NCI-H2081 treated with DMSO at 0.1 percent for 48 hours (cell line): Measurements from ENCODE around the gene ENO1.
"Not testable (repeated sequence)": the region's sequence is repeated elsewhere in the genome, so short reads cannot be mapped to it uniquely, and the experiment has no call there.

Experiments
- DNase-seq: peaks from one replicate; lab custom pipeline; 2025; lab: John Stamatoyannopoulos, UW

ENO1 gene

DNA sequence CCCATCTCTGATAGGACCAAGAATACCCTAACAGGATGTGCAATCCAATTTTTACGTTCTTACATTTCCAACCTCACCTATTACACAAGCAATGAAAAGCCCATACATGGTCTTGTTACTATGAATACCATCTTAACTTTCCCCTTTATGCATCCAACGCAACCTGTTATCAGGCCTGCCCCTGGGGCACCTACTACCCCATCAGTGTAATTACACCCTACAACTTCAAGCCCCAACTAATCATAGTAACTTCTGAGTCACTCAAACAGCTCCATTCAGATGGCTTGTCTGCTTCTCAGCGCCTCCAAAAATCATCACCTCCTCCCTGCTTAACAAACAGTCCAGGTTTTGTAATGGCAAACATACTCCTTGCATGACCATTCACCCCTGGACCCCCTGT lies 18.3 kb upstream of the ENO1 start:
- not testable (repeated sequence) for DNase-seq

DNA sequence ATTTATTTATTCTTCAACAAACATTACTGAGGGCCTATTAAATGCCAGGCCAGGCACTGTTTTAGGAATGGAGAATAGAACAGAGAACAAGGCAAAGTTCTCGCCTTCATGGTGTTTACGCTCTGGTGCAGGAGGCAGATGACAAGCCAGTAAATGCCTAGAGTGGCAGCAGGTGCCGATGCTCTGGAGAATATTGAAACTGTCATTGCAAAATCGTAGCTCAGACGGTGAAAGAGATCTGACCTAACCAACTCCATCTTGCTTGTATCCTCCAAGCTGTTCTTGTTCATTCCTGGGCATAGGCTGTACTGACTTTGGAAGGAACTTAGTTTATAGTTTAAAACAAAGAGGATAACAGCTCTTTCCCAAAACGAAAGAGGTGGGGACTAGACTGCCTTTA lies 13.5 kb upstream of the ENO1 start:
- DNase-seq = no peak

DNA sequence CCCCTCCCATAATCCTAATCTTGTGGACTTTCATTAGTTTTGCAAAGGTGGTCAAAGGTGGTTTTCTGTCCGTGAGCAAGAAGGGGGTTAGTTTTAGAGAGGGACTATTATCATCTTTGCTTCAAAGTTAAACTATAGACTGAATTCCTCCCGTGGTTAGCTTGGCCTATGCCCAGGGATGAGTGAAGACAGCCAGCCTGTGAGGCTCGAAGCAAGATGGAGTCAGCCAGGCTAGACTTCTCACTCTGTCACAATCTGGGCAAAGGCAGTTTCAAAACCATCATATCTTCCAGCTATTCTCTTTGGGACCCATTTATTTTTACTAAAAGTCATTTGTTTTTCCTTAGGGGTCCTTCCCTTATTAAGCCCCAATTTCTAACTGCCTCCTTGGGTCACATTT lies 12.9 kb upstream of the ENO1 start:
- no peak for DNase-seq

DNA sequence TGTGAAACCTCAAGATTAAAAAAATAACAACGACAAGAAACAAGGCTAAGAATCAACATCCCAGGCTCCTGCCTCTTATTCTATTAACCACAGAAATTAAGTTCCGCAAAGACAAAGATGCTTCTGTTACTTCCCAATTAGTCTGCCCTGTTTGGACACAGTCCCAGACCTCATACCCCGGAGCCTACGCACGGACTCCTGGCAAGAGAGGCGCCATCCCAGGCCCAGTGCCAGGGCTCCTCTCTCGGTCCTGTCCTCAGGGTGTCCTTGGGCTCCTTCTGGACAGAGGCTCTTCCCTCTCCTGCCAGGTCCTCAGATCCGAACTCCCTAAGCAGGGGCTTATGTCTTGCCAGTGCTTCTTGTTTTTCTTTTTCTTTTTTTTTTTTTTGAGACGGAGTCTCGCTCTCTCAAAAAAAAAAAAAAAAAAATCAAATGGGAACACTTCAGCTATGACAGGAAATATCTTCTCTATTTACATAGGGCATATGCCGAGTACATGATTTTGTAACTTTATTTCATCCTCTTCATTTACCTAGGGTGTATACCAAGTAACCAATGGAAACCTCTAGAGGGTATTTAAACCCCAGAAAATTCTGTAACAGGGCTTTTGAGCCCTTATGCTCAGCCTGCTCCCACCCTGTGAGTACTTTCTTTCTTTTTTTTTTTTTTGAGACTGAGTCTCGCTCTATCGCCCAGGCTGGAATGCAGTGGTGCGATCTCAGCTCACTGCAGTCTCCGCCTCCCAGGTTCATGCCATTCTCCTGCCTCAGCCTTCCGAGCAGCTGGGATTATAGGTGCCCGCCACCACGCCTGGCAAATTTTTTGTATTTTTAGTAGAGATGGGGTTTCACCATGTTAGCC lies 11.7 kb upstream of the ENO1 start:
- DNase-seq = no peak

DNA sequence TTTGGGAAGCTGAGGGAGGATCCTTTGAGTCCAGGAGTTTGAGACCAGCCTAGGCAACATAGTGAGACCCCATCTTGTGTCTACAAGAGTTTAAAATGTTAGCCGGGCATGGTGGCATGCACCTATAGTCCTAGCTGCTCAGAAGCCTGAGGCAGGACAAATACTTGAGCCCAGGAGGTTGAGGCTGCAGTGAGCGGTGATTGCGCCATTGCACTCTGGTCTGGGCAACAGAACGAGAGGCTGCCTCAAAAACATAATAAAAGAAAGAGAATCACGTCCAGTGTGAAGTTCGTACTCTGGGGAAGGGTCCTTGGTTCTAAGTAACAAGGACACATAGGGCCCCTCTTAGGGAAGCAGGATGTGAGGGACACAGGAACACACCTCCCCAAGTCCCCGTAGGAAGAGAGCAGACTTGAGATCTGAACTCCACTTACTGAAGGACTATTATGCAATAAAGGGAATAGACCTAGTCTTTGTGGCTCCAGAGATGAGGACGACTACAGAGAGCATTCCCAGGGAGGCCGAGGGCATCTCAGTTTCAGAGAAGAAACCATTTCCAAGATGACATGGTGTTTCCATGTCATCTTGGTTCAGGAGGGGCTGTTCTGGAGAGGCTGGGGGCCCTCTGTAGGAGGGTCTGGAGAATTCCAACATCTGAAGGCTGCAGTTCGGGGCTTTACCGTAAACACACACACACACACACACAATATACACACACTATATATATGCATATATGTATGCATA lies 10.8 kb upstream of the ENO1 start:
- DNase-seq = no peak

DNA sequence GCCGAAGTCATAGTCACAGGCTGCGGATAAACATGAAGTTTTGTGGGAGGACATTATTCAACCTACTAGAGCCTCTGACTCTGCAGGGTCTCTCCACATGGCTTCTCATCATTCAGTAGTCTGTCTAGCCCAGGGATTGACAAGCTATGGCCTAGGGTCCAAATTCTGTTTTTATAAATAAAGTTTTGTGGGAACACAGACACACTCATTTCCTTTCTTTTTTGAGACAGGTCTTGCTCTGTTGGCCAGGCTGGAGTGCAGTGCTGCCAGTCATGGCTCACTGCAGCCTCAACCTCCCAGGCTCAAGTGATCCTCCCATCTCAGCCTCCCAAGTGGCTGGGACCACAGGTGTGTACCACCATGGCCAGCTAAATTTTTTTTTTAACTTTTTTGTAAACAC lies 8.1 kb upstream of the ENO1 start:
- DNase-seq = no peak

DNA sequence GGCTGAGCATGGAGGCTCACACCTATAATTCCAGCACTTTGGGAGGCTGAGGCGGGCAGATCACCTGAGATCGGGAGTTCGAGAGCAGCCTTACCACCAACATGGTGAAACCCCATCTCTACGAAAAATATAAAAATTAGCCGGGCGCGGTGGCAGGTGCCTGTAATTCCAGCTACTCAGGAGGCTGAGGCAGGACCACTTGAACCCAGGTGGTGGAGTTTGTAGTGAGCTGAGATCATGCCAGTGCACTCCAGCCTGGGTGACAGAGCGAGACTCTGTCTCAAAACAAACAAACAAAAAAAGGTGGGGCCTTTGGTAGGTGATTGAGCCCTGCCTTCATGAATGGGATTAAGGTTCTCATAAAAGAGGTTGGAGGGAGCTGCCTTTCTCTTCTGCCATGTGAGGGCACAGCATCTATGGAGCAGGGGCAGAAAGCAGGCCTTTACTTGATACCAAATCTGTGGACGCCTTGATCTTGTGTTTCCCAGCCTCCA lies 7.6 kb upstream of the ENO1 start:
- DNase-seq = not testable (repeated sequence)

DNA sequence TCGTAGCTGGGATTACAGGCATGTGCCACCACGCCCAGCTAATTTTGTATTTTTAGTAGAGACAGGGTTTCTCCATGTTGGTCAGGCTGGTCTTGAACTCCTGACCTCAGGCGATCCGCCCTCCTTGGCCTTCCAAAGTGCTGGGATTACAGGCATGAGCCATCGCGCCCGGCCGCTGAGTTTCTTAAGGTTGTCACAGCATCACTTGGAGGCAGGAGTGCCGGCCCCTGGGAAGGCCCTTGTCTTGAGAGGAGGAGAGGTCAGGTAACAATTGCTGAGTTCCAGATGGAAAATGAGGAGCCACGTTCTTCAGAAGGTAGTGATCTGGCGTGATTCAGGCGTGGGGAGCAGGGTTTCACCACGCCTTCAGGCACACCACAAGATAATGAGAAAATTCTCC lies 5.6 kb upstream of the ENO1 start:
- DNase-seq = not testable (repeated sequence)

DNA sequence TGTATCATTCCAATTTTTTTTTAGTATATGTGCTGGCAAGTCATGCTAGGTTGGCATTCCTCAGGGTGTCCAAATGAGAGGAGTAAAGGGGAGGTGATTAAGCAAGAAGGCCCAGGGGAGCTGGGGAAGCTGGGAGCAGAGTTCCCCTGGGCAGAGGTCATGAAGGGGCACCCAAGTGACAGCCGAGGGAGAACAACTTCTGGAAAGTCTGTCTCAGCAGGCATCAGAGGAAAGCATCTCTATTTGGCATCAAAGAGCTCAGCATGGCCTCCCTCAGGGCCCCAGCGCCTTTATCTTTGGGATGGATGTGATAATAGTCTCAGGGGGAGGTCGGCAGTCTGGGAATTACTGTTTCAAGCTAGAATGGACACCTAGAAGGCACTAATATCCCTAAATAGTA lies 5.0 kb upstream of the ENO1 start:
- no peak for DNase-seq

DNA sequence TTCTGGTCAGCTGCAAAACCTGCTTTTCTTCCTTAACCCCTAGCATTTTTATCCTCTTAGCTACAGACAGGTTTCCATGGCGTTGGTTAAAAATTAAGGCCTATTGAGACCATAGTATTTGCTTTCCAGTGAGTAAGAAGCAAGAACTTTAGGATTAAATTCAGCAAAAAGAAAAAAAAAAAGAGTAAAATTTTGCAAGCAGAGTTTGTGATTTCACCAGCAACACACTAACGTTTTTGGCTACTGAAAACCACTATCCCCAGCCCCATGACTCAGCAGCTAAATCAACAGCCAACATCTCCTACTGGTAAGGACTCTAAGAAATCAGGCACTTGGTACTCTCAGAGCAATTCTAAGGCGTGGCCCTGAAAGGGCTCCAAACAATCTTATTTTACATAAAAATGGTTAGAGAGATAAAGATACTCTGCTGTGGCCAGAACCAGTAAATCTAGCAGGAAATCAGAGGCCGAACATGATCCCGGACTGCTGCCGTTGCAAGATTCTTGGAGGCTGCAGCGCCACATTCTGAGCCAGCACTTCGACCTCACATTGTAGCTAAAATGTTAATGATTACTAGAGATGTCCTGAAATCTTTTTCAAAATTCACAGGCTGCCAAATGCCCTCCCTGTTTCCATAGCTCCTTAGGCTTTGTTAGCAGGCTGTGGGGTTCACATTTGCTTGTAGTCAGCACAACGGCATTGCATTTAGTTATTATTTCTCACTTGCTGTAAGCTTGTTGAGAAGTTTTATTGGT lies 1.6 kb upstream of the ENO1 start:
- DNase-seq = no peak

DNA sequence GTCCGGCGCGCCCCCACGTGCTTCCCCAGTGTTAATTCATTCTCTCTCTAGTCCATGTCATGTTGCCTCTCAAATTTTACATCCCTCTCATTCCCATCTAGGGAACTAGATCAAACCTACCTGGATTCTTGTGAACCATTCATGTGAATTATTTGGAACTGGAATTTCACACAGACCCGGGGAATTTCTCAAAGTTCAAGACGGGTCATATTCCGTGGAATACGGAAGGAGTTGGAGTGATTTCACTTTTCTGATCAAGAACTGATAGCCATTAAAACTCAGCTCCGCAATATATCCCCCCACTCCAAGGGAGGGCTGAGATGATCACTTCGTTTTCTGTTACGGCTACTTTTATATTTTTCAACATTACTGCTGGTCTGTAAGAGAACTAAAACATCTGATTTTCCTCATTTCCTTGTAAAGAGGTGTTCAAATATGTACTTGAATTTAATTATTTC lies 1.0 kb upstream of the ENO1 start:
- DNase-seq = no peak

DNA sequence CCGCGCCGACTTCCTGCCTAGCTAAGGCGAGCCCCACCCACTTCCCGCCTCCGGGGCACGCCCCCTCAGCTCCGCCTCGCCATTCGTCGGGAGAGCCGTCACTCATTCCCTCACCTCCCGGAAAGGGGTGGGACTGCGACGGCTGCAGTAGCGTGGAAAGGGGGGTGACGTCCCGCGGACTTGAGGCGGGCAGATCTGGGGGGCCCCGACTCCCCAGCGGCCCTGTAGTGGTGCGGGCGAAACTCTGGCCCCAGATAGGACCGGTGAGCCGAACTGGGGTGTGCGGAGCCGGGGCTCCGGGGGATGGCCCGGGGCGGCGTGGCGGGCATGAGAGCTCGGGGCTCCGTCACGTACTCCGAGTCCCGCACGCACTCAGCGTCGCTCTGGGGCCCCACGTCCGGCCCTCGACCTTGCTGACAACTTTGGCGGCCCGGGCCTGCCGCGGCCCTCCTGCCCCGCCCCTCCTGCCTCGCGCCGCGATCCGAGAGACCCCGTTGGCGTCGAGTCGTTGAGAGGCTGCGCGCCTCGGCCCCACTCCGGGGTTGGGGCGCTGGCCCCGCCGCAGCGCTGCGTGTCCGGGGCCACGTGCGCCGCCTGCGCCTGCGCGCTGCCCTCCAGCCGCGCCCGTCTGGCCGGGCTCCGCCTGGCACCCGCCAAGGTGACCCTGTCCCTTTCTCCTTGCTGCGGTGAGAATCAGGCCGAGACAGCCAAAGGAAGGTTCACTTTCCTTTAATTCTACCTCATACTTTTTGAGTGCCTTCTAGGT lies 395 bp upstream of the ENO1 start:
- peak; percentile 80 for DNase-seq

DNA sequence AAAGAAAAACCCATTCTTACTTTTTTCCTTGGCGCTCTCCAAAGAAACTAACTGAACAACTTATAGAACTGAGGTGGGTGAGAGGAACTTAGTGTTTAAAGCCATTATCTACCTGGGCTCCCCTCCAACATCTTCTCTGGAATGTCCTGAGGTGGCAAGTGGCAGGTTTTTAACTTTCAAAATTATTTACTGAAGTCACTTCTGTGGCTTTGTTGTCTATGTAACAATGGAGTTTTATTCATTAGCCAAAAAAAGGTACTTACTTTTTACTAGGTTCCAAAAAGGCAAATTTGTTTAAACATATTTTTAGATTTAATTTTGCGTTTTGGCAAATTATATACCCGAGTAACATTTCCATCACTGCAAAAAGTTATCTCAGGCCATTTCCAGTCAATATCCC lies 2.4 kb downstream of the ENO1 start:
- DNase-seq = no peak

DNA sequence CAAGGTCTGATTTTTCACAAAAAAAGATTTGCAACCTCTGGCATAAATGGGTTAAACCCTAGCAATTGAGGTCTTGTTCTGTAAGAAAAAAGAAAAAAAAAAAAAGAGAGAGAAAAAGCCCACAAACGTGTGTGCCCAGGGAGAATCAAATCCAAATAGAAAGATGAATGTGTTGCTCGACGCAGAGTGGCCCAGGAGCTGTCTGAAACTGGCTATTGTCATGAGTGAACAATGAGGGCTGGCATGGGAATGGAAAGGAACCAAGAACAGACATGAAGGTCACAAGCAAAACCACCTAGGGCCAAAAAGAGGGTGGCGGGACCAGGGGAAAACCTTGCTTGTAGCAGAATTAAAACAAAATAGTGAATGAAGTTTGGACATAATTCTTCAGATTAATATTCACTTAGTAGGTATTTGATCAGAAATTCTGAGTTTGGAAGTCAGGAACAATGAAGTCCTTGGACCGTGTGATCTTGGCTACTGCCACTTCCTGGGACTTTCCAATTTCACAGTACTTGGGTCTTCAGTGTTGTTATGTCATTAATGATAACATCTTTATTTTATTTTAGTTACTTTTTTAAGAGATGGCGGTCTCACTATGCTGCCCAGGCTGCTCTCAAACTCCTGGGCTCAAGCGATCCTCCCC lies 3.1 kb downstream of the ENO1 start:
- no peak for DNase-seq

DNA sequence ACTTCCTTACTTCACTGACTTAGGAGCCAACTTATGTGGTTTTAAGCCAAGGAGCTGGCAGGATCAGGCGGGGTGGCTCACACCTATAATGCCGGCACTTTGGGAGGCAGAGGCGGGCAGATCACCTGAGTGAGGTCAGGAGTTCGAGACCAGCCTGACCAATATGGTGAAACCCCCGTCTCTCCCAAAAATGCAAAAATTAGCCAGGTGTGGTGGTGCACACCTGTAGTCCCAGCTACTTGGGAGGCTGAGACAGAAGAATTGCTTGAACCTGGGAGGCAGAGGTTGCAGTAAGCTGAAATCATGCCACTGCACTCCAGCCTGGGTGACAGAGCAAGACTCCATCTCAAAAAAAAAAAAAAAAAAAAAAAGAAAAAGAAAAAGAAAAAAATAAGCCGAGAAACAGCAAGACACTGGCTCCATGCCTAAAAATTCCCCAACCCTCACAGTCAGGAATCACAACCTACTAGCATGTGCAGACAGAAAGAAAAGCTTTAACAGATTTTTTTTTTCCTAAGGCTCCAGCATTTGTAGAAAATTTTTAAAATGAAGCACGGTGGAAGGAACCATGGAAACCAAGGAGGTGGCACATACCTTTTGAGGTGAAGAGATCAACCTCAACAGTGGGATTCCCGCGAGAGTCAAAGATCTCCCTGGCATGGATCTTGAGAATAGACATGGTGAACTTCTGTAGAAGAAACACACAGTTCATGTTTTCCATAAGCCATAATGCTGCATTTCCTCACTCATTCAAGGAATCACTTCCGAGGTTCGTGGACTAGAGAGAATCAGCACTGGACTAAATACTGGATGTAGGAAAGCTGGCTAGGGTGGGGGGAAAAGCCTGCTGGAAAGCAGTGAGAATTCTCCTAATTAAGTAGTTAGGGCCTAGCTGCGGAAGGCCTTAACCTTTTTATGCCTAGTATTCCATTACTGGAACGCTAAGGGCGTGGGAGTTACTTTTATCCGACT lies 4.0 kb downstream of the ENO1 start:
- DNase-seq = no peak

DNA sequence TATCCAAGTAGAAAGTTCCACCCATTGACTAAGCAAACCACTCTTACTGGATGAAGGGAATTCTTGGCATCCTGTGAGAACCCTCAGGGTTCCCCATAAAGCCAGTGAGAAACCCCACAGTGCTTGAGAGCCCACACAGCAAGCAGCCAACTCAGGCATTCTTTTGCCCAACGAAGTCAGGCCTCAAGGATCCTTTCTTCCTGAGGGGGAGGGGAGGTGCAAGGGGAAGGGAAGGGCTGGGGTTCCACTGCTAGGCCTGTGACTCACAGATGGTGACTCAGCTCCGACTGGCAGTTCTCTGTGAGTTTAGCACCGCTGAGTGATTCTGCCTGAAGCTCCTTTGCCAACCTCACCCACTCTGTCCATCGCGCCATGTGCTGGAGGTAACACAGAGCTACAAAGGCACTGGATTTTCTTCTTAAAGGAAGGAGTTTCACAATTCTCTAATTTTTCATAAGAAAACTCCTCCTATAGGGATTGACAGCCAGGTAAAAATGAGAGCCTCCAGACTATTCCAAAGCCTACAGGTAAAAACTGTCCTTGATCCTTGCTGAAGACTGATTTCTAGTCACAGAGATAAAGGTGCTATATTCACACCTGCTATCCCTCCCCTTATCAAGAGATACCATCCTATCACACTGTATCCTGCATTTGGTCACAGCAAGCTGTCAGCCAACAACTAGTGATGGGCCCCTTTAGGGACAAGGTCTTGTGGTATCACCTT lies 4.8 kb downstream of the ENO1 start:
- DNase-seq = no peak

DNA sequence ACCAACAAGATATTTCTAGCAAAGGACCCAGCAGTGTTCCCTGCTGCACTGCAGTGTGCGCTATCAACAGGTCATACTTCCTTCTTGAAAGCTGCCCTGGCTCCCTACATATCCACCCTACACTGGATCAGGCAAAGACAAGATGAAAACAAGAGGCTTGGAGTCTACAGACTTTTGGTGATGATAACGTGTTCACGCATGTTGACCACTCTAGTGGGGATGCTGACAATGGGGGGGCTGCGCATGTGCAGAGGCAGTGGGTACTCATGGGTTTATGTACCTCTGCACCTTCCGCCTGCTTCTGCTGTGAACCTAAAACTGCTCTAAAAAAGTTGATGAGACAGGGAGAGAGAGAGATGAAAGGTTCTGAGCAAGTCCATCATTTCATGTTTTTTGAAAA lies 5.5 kb downstream of the ENO1 start:
- no peak for DNase-seq

DNA sequence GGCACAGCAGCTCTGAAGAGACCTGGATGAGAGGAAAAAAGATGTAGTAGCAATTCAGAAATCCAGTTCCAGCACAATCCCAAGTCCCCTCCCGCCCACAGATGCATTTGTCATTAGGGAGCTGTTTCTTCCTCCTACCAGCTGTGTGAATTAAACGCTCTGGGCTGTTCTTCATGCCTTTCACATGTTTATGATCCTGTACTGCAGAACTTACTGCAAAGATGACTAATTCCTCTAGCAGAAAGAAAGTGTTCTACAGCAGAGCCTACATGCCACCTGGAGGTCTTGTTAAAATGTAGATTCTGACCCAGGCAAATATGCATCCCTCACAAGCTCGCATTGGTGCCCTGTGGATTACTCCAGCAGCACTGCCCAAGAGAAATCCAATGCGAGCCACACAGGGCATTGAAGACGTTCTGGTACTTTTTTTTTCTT lies 6.5 kb downstream of the ENO1 start:
- DNase-seq = no peak

DNA sequence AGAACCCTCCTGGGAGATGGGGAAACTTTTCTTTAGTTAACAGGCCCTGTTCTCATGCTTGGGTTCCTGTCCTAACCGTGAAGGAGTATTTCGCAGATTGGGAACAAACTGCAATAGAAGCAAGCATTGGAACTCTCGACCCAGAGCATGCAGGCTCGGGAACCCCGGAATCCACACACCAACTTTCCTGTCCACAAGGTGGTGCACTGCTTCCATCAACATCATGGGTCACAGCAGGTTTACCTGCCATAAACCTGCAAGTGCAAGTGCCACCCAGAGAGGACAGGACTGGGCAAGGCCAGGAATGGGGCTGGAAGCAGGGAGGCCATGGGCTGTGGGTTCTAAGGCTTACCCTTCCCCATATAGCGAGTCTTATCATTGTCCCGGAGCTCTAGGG lies 6.9 kb downstream of the ENO1 start:
- no peak for DNase-seq
